HS-5 (cell line): ENCODE data around the gene BLMH.
"Not testable (repeated sequence)": the region's sequence is repeated elsewhere in the genome, so short reads cannot be mapped to it uniquely, and the experiment has no call there.

ENCODE experiments used
- DNase-seq: peaks from one replicate; pipeline ENCODE4 v3.0.0-alpha.2; 2012; ENCODE audit warnings: low read depth

The BLMH gene

GRCh38 chr17:30229012-30229411 is 62.7 kb downstream of the BLMH start:
- DNase-seq = no peak

DNA sequence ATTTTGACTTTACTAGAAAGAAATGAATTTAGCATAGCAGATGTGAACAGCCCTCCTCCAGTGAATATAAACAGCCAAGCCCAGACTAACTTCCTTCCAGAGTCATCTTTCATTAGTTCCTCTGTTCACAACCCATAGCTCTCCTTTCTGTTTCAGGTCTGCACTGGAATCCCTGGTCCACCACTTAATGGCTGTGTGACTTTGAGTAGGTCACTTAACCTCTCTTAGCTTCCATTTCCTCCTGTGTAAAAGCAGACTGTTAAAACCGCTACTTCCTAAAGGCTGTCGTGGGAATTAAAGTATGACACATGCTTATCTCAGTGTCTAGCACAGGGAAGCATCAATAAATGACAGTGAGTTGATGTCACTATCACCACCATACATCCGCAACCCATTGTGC is 63.7 kb downstream of the BLMH start:
- DNase-seq = no peak

GRCh38 chr17:30226878-30227277 is 64.9 kb downstream of the BLMH start:
- DNase-seq = no peak

DNA sequence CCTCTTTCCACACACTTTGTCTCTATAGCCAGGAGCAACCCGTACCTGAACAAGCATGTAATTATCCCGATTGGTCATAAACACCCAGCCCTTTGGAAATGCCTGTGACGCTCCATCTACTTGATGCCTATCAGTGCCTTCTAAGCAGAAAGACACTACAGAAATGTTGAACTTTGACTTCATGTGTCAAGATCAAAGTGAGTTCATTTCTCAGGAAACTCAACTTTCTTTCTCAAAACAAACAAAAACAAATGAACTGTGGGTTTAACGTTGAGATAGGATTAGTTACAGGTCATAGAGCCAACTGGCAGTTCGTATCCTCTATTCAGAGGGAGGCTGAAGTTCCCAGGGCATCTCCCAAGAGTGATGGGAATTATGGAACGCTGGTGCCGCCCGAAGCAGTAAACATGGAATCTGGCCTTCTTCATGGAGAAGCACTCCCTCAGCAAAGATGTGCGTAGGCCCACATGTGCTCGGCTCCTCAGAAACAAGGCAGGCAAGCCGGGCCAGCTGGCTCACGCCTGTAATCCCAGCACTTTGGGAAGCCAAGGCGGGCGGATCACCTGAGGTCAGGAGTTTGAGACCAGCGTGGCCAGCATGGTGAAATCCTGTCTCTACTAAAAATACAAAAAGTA is 65.7 kb downstream of the BLMH start:
- DNase-seq = no peak

DNA sequence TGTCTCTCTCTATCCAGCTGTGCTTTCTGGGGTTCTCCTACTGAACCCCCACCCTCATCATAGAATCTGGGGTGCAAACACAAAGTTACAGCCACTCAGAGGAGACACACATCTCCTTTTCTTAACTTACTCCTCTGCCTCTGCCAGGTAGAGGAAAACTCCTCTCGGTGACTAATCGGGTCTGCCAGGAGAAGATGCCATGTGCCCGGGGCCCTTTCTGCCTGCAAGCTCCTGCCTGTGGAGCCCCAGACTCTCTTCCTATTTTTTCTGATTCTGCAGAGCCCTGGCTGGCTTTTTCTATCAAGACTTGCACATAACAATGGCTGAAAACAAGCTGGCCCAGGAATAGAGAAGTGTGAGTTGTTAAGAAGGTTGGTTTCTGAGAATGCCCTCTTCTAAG is 66.6 kb downstream of the BLMH start:
- DNase-seq = no peak

DNA sequence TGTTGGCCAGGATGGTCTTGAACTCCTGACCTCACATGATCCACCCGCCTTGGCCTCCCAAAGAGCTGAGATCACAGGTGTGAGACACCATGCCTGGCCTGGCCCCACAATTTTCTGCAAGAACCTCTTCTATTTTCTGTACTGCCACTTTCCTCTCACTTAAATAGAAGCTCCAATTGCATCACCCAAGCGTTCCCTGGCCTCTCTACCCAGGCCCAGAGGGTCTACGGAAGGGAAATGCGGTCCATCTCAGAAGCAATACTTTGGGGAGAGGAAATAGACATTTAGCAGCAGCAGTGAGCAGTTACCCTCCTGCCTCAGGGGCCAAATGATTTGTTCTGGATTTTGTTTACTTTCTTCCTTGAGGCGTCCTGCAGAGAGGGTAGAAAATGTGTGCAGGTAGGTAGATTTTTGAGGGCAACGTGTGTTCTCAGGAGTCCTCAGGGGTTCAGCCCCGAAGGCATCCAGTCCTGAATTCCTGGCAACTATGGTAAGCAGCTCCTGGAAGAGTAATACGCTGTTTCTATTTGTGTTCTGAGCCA is 67.3 kb downstream of the BLMH start:
- DNase-seq = no peak

- DNase-seq = no peak
Measured at GRCh38 chr17:30222721-30223175, 69.0 kb downstream of the BLMH start.

DNA sequence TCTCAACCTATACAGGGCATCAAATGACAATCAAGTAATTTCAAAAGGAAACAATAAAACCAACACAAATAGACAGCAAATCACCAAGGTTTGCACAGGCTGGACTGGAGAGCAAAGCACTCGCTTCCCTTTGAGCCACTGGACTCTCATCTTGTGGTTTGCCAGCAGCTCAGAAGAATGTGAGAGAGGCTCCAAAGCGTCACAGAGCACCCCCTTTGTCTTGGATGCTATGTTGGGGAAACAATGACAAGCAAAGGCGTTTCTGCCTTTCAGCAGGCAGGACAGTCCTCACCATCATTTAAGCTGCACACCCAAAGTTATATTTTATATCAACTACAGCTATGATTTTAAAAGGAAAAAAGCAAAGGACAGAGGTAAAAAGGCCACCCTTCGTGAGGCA is 69.5 kb downstream of the BLMH start:
- DNase-seq = no peak

- no peak for DNase-seq
Measured at GRCh38 chr17:30221346-30221745, 70.4 kb downstream of the BLMH start.

GRCh38 chr17:30220414-30220813 is 71.3 kb downstream of the BLMH start:
- DNase-seq = no peak

- no peak for DNase-seq
Measured at GRCh38 chr17:30219833-30220232, 71.9 kb downstream of the BLMH start.

GRCh38 chr17:30219315-30219714 is 72.4 kb downstream of the BLMH start:
- no peak for DNase-seq

- DNase-seq = no peak
Measured at GRCh38 chr17:30218799-30219198, 72.9 kb downstream of the BLMH start.

DNA sequence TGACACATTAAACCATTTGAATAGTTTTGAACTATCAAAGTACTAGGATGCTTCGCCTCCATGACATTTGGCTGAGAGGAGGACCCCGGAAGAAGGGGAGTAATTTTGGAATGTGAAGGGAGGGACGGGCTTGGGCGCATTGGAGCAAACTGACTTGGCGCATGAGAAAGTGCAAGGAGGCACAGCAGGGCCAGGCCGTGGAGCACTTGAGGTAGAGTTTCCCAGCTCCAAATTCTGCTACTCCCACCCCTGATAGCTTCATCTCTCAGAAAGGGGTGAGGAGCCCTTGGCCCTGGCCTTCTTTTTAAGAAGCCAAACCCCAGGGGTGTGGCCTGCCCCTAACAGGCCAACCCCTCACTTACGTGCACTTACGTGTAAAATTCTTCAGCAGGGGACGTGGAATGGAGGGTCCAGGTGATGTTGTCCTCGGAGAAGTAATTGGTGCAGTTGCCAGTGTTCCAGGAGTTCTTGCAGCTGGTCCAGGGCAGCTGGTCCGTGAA is 73.9 kb downstream of the BLMH start:
- no peak for DNase-seq

GRCh38 chr17:30217054-30217453 is 74.7 kb downstream of the BLMH start:
- no peak for DNase-seq

GRCh38 chr17:30212750-30213149 is 79.0 kb downstream of the BLMH start:
- no peak for DNase-seq

- DNase-seq = no peak
Measured at GRCh38 chr17:30211371-30211770, 80.4 kb downstream of the BLMH start.

- no peak for DNase-seq
Measured at GRCh38 chr17:30210901-30211300, 80.8 kb downstream of the BLMH start.

GRCh38 chr17:30210366-30210765 is 81.4 kb downstream of the BLMH start:
- DNase-seq = no peak

DNA sequence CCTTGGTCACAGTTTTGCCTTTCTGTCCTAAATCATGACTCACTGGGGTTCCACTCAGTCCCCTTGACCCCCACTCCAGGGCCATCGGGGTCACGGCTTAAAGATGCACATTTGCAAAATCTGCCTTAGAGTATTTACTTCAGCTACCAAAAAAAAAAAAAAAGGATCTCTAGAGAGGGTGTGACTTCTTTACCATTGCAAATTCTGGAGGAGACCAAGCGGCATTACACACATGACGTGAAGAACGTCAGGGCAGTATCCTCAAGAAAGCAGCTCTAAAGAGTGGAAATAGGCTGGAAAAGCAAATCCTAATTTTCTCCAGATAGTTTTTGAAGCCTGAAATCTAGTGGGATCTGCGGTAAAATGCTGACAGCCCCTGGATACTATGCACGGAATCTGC is 81.8 kb downstream of the BLMH start:
- no peak for DNase-seq

DNA sequence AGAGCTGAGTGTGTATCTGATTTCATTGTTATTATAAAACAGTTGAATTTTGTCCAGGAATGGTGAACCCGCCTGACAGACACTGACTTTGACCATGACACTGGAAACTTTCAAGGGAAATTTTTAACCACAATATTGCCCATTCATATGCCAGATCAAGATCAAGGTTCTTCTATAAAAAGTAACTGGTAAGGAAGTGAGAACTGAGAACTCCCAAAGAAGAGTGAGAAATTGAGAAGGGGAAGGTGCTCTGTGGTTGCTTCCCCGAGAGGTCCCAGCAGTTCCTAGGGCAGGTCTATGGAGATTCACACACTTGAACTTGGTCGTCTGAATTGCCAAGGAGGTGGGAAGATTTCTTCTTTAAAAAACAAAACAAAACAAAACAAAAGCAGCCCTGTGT is 83.5 kb downstream of the BLMH start:
- DNase-seq = no peak

GRCh38 chr17:30207655-30208054 is 84.1 kb downstream of the BLMH start:
- no peak for DNase-seq

DNA sequence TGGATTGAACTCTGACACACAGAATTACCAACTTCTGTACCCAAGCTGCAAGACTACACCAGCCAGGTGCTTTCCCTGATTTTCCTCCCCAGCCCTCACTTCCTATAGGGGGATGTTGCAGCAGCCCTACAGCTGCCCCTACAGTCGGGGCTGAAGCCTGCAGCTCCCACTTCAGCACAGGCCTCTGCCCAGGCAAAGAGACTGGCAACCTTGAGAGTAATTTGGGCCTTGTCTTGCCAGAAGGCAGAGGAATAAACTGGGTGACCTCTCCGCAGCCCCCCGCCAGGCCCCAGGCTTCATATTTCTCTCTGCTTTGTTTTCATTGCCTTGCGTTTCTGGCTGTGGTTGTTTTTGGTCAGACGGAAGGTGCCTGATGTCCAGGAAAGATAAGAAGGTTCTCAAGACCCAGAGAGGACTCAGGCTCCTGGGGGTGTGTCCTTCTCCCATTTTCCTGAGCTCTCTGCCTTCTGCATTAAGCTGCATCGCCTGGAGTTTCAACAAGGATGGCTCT is 88.2 kb downstream of the BLMH start:
- no peak for DNase-seq

- DNase-seq = not testable (repeated sequence)
Measured at GRCh38 chr17:30200656-30201055, 91.1 kb downstream of the BLMH start.
